Measurements from ENCODE around the gene FES. TPM values are rescaled to one million over a fixed set of nuclear protein-coding genes. Genes with fewer than 3 reads are reported as not detected.

FES gene
- total RNA-seq, 6 donors from 2014 or later: 33.4 to 144 (median 68.3) TPM

GRCh38 chr15:90913398-90913944, 29.2 kb downstream of the FES start:
- DNase-seq (no peak), ATAC-seq (ENCODE audit: low FRiP score in 2 of 2) (no peak)
- TF ChIP-seq POLR2A (IDR thresholded peaks at IDR 0.05) (no peak), EP300 (IDR thresholded peaks at IDR 0.05) (no peak), CTCF (IDR thresholded peaks at IDR 0.05) (no peak), POLR2AphosphoS5 (IDR thresholded peaks at IDR 0.05) (no peak)
- peaks cover 50 to 100% (median 95%) of the 10 kb centered on the region in 4 donors for H3K36me3 ChIP-seq
- H3K9me3 ChIP-seq: no peaks in the 10 kb centered on the region
- 95 to 97% methylated on average over 5 to 12 of the region's 12 CpGs for WGBS, 2 donors
- H3K4me1 ChIP-seq: peaks cover 0 to 6% (median 1%) of the 10 kb centered on the region in 4 donors
- no peak overlapping the region for H3K4me3 ChIP-seq
- no peaks in the 10 kb centered on the region for H3K27me3 ChIP-seq
- peak overlapping the region; percentile 60 to 87 (median 78) for H3K27ac ChIP-seq

- WGBS, 2 donors: 81 to 87% methylated on average over 21 to 22 of the region's 22 CpGs
- peak in 1 of 2 donors; percentile 48 for DNase-seq
- H3K27ac ChIP-seq: peak overlapping the region; percentile 60 to 87 (median 78)
Observed at GRCh38 chr15:90914305-90915080, 30.2 kb downstream of the FES start.

GRCh38 chr15:90915216-90915807, 31.0 kb downstream of the FES start:
- Histone ChIP-seq H3K4me3 (no peak overlapping the region), H3K27me3 (no peaks in the 10 kb centered on the region), H3K4me1 (peaks cover 0 to 6% (median 1%) of the 10 kb centered on the region in 4 donors), H3K36me3 (peaks cover 50 to 100% (median 97%) of the 10 kb centered on the region in 4 donors), H3K27ac (peak overlapping the region; percentile 54 to 87 (median 78)), H3K9me3 (no peaks in the 10 kb centered on the region)
- TF ChIP-seq POLR2AphosphoS5 (IDR thresholded peaks at IDR 0.05) (no peak), CTCF (IDR thresholded peaks at IDR 0.05) (no peak), POLR2A (IDR thresholded peaks at IDR 0.05) (no peak), EP300 (IDR thresholded peaks at IDR 0.05) (no peak)
- no peak for ATAC-seq (ENCODE audit: low FRiP score in 2 of 2)
- 74 to 79% methylated on average over 7 of the region's 7 CpGs for WGBS, 2 donors
- DNase-seq: peak in 1 of 2 donors; percentile 18

More at GRCh38 chr15:90914305-90915080, 30.2 kb downstream of the FES start:
- TF ChIP-seq POLR2A (IDR thresholded peaks at IDR 0.05): peak in 1 of 4 donors; percentile 40
- TF ChIP-seq CTCF (IDR thresholded peaks at IDR 0.05): no peak
- peak in 1 of 2 donors; percentile 21 for TF ChIP-seq POLR2AphosphoS5 (IDR thresholded peaks at IDR 0.05)
- Histone ChIP-seq H3K4me3 (no peak overlapping the region), H3K27me3 (no peaks in the 10 kb centered on the region), H3K9me3 (no peaks in the 10 kb centered on the region), H3K4me1 (peaks cover 0 to 6% (median 1%) of the 10 kb centered on the region in 4 donors), H3K36me3 (peaks cover 51 to 100% (median 97%) of the 10 kb centered on the region in 4 donors)
- no peak for ATAC-seq (ENCODE audit: low FRiP score in 2 of 2)

- Histone ChIP-seq H3K27ac (peak overlapping the region; percentile 54 to 87 (median 78)), H3K4me1 (peaks cover 0 to 6% (median 1%) of the 10 kb centered on the region in 4 donors), H3K27me3 (no peaks in the 10 kb centered on the region), H3K9me3 (no peaks in the 10 kb centered on the region), H3K4me3 (peak overlapping the region in 2 of 4 donors; percentile 25 to 35), H3K36me3 (peaks cover 50 to 100% (median 96%) of the 10 kb centered on the region in 4 donors)
- ATAC-seq (ENCODE audit: low FRiP score in 2 of 2) (peak; percentile 70 to 71), DNase-seq (peak in 1 of 2 donors; percentile 89)
- TF ChIP-seq CTCF (IDR thresholded peaks at IDR 0.05) (no peak), POLR2AphosphoS5 (IDR thresholded peaks at IDR 0.05) (peak in 1 of 2 donors; percentile 63), POLR2A (IDR thresholded peaks at IDR 0.05) (peak in 2 of 4 donors; percentile 15 to 61)
- WGBS, 2 donors: 66 to 67% methylated on average over 20 to 24 of the region's 25 CpGs
Observed at GRCh38 chr15:90915808-90916440, 31.6 kb downstream of the FES start.
